HepG2 (cell line): Measurements from ENCODE around the gene KCNQ5. TPM values are rescaled to one million over a fixed set of nuclear protein-coding genes. Genes with fewer than 3 reads are reported as not detected.

Experiments used
- ZNF275 ChIP-seq: sonication (generic); formaldehyde crosslinking; IDR thresholded peaks from 2 replicates; pipeline ENCODE4 v1.8.0; 2022; ENCODE audit warnings: missing genetic modification reagents, mild to moderate bottlenecking, inconsistent platforms, borderline replicate concordance
- polyA plus RNA-seq, 8 experiments: library from polyadenylated mRNA; depleted of rRNA in 3 of 8; stranded (reverse) in 7 of 8; unstranded in 1 of 8; fragments of >200 nt; fragmentation: Illumina TruSeq in 4 of 8; extraction: Trizol in 4 of 8; gene quantifications; 2 replicates each; pipeline versions ENCODE4 v1.2.1 to v1.2.3, GENCODE V29; 2011 to 2016; ENCODE audit warnings: low read depth in 4 of 8, missing spikeins in 1 of 8, mixed read lengths in 1 of 8; ENCODE audit not compliant: insufficient read depth in 1 of 8
- total RNA-seq, 5 experiments: library from RNA; depleted of rRNA; stranded (reverse); fragments of >200 nt; fragmentation: Illumina TruSeq; extraction: Trizol; gene quantifications; 2 replicates each; pipeline ENCODE4 v1.2.3, GENCODE V29; 2016; ENCODE audit warnings: low read depth in 1 of 5
- TF ChIP-seq, protein P1 (sequence below): sonication (generic); formaldehyde crosslinking; IDR thresholded peaks from 2 replicates; pipeline ENCODE4 v1.4.0; 2020; ENCODE audit warnings: mild to moderate bottlenecking, missing genetic modification reagents, borderline replicate concordance
- TF ChIP-seq, protein P2 (sequence below): sonication (generic); formaldehyde crosslinking; IDR thresholded peaks from 2 replicates; pipeline ENCODE4 v1.5.0; 2020; ENCODE audit warnings: mild to moderate bottlenecking, missing genetic modification reagents

Gene KCNQ5
- total and polyA plus RNA-seq, 2 of the 13 experiments (the other 11 are each of a cell fraction or from before 2014, with no cell fraction given) = 0.04 TPM; not detected in 1

- TF ChIP-seq, protein P1, sequence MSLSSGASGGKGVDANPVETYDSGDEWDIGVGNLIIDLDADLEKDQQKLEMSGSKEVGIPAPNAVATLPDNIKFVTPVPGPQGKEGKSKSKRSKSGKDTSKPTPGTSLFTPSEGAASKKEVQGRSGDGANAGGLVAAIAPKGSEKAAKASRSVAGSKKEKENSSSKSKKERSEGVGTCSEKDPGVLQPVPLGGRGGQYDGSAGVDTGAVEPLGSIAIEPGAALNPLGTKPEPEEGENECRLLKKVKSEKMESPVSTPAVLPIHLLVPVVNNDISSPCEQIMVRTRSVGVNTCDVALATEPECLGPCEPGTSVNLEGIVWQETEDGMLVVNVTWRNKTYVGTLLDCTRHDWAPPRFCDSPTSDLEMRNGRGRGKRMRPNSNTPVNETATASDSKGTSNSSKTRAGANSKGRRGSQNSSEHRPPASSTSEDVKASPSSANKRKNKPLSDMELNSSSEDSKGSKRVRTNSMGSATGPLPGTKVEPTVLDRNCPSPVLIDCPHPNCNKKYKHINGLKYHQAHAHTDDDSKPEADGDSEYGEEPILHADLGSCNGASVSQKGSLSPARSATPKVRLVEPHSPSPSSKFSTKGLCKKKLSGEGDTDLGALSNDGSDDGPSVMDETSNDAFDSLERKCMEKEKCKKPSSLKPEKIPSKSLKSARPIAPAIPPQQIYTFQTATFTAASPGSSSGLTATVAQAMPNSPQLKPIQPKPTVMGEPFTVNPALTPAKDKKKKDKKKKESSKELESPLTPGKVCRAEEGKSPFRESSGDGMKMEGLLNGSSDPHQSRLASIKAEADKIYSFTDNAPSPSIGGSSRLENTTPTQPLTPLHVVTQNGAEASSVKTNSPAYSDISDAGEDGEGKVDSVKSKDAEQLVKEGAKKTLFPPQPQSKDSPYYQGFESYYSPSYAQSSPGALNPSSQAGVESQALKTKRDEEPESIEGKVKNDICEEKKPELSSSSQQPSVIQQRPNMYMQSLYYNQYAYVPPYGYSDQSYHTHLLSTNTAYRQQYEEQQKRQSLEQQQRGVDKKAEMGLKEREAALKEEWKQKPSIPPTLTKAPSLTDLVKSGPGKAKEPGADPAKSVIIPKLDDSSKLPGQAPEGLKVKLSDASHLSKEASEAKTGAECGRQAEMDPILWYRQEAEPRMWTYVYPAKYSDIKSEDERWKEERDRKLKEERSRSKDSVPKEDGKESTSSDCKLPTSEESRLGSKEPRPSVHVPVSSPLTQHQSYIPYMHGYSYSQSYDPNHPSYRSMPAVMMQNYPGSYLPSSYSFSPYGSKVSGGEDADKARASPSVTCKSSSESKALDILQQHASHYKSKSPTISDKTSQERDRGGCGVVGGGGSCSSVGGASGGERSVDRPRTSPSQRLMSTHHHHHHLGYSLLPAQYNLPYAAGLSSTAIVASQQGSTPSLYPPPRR (CRISPR knock-in tag) = no peak
- TF ChIP-seq, protein P2, sequence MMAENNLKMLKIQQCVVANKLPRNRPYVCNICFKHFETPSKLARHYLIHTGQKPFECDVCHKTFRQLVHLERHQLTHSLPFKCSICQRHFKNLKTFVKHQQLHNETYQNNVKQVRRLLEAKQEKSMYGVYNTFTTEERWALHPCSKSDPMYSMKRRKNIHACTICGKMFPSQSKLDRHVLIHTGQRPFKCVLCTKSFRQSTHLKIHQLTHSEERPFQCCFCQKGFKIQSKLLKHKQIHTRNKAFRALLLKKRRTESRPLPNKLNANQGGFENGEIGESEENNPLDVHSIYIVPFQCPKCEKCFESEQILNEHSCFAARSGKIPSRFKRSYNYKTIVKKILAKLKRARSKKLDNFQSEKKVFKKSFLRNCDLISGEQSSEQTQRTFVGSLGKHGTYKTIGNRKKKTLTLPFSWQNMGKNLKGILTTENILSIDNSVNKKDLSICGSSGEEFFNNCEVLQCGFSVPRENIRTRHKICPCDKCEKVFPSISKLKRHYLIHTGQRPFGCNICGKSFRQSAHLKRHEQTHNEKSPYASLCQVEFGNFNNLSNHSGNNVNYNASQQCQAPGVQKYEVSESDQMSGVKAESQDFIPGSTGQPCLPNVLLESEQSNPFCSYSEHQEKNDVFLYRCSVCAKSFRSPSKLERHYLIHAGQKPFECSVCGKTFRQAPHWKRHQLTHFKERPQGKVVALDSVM = no peak
- TF ChIP-seq ZNF275 (CRISPR knock-in tag) = no peak
Observed at GRCh38 chr6:73204252-73204651, 582.4 kb downstream of the KCNQ5 start (continued).
